T-helper 2 cell treated with Interferon-gamma antibody and Interleukin-4, amounts not matched to agents 5 μg/mL and 100 μg/mL, for 36 hours (primary cell): ENCODE results near the gene CLDN2.

ENCODE experiments used
- DNase-seq: peaks from one replicate; pipeline ENCODE4 v3.0.0; 2021; ENCODE audit warnings: low spot score
- H3K27ac Mint-ChIP-seq: one replicate; pipeline ENCODE4 v1.8.0; 2021; ENCODE audit warnings: mild to moderate bottlenecking, mixed read lengths
- H3K27me3 Mint-ChIP-seq: one replicate; pipeline ENCODE4 v1.8.0; 2021; ENCODE audit warnings: low read depth, mixed read lengths
- H3K36me3 Mint-ChIP-seq: one replicate; pipeline ENCODE4 v1.8.0; 2021; ENCODE audit warnings: low read depth, mixed read lengths
- H3K4me1 Mint-ChIP-seq: one replicate; pipeline ENCODE4 v1.8.0; 2021; ENCODE audit warnings: low read depth, mixed read lengths
- H3K4me3 Mint-ChIP-seq: one replicate; pipeline ENCODE4 v1.8.0; 2022; ENCODE audit warnings: mild to moderate bottlenecking, moderate library complexity, mixed read lengths
- H3K9me3 Mint-ChIP-seq: one replicate; pipeline ENCODE4 v1.8.0; 2021; ENCODE audit warnings: mixed read lengths

Gene CLDN2

DNA sequence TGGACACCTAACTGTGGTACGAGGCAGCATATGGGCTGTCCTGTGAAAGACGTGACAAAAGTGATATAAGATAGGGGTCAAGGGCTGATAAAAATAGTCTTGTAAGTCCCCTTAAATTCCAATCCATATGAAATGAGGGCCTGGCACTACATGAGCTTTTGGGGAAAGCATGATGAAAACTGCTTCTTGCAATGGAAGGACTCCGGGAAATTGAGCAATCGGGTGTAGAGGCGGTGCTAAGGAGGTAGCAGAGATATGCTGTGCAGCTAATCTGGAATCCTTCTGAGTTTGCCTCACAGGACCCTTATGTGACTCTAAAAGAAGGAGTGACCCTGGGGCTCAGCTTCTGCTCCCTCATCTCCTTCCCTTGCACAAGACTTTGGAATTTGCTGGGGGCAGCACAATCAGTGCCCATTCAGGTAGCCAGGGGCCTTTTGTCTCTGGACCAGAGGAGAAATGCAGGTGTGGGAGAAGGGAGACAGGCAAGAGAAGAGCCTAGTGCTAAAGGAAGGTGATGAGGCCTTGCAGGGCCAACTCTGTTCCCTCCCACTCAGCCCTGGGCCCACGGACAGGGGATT is 12.8 kb downstream of the CLDN2 start:
- DNase-seq, result no peak

DNA sequence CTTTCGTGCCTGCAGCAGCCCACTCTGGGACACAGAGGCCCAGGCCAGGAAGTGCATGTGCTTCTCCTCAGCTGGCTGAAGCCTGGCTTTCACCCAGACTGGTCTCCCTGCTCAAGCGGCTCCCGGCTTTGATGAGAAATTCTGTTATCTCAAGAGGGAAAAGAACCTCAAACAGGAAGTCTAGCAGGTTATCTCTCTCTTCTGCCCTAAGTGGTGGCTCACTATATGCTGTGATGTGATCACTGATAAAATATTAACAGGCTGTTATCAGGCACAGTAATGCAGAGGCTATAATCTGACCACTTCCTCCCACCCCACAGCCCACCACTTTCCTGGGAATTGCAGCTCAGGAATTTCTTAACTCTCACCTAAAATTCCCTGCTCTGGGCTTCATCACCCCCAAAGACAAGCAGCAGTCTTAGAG is 13.3 kb downstream of the CLDN2 start:
- no peaks in the 10 kb centered on the region for H3K9me3 Mint-ChIP-seq
- H3K4me1 Mint-ChIP-seq, result no peaks in the 10 kb centered on the region
- no peak for DNase-seq
- H3K27ac Mint-ChIP-seq, result no peak overlapping the region
- H3K4me3 Mint-ChIP-seq, result no peak overlapping the region
- no peaks in the 10 kb centered on the region for H3K27me3 Mint-ChIP-seq
- H3K36me3 Mint-ChIP-seq, result no peaks in the 10 kb centered on the region

More for the DNA sequence above, 12.8 kb downstream of the CLDN2 start:
- H3K27ac Mint-ChIP-seq, result no peak overlapping the region
- no peak overlapping the region for H3K4me3 Mint-ChIP-seq
- H3K27me3 Mint-ChIP-seq, result no peaks in the 10 kb centered on the region
- no peaks in the 10 kb centered on the region for H3K9me3 Mint-ChIP-seq
- no peaks in the 10 kb centered on the region for H3K36me3 Mint-ChIP-seq
- no peaks in the 10 kb centered on the region for H3K4me1 Mint-ChIP-seq

DNA sequence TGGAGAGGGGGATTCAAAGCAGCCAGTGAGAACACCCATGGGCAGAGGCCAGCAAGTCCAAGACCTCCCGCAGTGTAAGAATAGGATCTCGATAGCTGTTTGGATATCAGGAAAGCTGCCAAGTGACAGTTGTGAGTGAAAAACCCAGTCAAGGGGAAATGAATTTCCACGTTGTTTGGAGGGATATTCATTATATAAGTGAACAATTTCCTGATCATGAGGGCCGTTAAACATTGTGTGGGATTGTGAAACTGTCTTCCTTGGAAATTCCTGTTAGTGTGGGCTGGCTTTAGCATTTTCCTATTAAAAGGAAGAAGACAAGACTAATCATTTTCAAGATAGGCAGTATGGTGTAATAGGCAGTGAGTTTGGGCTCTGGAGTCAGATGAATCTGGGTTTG is 15.0 kb downstream of the CLDN2 start:
- no peaks in the 10 kb centered on the region for H3K36me3 Mint-ChIP-seq
- DNase-seq, result no peak
- H3K27me3 Mint-ChIP-seq, result no peaks in the 10 kb centered on the region
- H3K4me1 Mint-ChIP-seq, result no peaks in the 10 kb centered on the region
- H3K4me3 Mint-ChIP-seq, result no peak overlapping the region
- H3K9me3 Mint-ChIP-seq, result no peaks in the 10 kb centered on the region
- H3K27ac Mint-ChIP-seq, result no peak overlapping the region

DNA sequence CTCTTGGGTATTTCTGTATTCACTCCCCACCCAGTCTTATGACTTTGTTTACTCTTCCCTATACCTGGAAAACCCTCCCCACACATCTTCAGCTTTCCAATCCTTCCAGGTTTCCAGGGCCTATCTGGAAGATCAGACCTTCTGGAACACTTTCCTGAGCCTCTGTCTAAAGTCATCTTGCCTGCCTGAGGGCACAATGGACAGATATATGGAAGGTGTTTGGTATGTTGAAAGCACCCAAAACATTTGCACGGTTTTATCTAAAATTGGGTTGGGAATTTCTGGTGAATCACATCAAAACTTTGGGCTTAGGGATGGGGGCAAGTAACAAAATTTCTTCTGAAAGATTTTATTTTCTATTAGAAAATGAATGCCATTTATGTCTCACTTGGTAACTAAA is 16.0 kb downstream of the CLDN2 start:
- Mint-ChIP-seq H3K9me3 (no peaks in the 10 kb centered on the region), H3K27me3 (no peaks in the 10 kb centered on the region), H3K27ac (no peak overlapping the region), H3K4me1 (no peaks in the 10 kb centered on the region), H3K4me3 (no peak overlapping the region), H3K36me3 (no peaks in the 10 kb centered on the region)
- DNase-seq, result no peak

DNA sequence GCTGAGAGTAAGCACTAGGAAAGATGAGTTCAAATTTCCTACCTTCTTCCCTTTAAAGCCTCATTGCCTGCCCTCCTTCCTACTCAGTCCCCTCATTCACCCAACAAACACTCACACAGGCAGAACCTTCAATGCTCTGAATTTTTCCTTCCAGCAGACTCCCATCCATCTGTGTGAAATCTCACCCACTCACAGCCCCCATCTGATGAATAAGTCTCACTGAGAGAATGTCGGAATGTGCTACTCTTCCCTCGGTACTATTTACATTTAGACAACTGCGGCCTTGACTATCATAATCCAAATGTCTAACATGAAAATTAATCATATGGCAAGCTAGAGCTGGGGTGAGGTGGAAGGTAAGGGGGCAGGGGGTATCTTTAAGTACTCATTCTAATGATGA is 19.4 kb downstream of the CLDN2 start:
- Mint-ChIP-seq H3K4me1 (no peaks in the 10 kb centered on the region), H3K27ac (no peak overlapping the region), H3K4me3 (no peak overlapping the region), H3K36me3 (peaks cover 2% of the 10 kb centered on the region), H3K27me3 (no peaks in the 10 kb centered on the region), H3K9me3 (no peaks in the 10 kb centered on the region)
- DNase-seq, result no peak

- Mint-ChIP-seq H3K4me1 (no peaks in the 10 kb centered on the region), H3K36me3 (peaks cover 2% of the 10 kb centered on the region), H3K4me3 (no peak overlapping the region), H3K27me3 (no peaks in the 10 kb centered on the region), H3K27ac (no peak overlapping the region), H3K9me3 (no peaks in the 10 kb centered on the region)
- no peak for DNase-seq
These were observed 19.9 kb downstream of the CLDN2 start for GRCh38 chrX:106940068-106940467.

- DNase-seq, result no peak
- Mint-ChIP-seq H3K27ac (no peak overlapping the region), H3K4me3 (no peak overlapping the region), H3K27me3 (no peaks in the 10 kb centered on the region), H3K4me1 (no peaks in the 10 kb centered on the region), H3K9me3 (no peaks in the 10 kb centered on the region), H3K36me3 (peaks cover 2% of the 10 kb centered on the region)
These were observed 26.3 kb downstream of the CLDN2 start for GRCh38 chrX:106946464-106946863.

- no peaks in the 10 kb centered on the region for H3K4me1 Mint-ChIP-seq
- H3K27me3 Mint-ChIP-seq, result no peaks in the 10 kb centered on the region
- no peak for DNase-seq
- H3K27ac Mint-ChIP-seq, result no peak overlapping the region
- H3K9me3 Mint-ChIP-seq, result no peaks in the 10 kb centered on the region
- H3K36me3 Mint-ChIP-seq, result no peaks in the 10 kb centered on the region
- no peak overlapping the region for H3K4me3 Mint-ChIP-seq
These were observed 28.4 kb downstream of the CLDN2 start for GRCh38 chrX:106948641-106949040.

DNA sequence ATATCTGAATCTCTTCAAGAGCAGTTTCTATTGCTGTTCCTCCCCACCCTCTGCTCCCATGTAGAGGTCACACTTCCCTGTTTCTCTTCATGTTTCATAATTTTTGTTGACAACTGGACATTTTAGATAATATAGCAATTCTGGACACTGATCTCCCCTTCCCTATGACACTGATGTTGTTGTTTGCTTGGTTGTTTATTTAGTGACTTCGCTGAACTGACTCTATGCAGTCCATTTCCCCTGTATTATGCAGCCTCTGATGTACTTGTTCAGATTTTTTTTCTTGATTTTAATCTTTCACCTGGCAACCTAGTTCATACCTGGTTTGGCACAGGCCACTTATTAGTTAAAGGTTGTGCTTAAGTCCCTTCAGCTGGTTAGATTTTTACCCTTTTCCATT is 29.2 kb downstream of the CLDN2 start:
- no peak overlapping the region for H3K27ac Mint-ChIP-seq
- no peaks in the 10 kb centered on the region for H3K27me3 Mint-ChIP-seq
- H3K36me3 Mint-ChIP-seq, result no peaks in the 10 kb centered on the region
- no peak overlapping the region for H3K4me3 Mint-ChIP-seq
- no peaks in the 10 kb centered on the region for H3K4me1 Mint-ChIP-seq
- no peak for DNase-seq
- no peaks in the 10 kb centered on the region for H3K9me3 Mint-ChIP-seq

DNA sequence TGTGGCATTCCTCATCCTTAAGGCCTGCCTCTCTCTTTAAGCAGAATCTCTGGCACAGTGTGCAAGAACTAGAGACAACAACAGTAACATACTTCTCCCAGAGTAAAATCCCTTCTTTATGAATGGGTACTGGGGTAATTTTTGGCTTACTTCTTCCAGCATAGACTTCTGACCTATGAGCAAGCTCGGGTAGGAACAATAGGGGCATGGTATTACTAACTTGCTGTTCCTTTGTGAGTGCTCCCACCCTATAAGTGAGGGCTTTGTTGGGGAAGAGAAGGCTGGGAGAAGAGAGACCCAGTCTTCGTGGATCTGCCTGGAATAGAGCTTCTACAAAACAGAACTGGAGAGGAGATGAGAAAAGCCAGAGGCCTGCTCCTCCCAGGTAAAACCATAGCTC is 30.2 kb downstream of the CLDN2 start:
- Mint-ChIP-seq H3K4me1 (no peaks in the 10 kb centered on the region), H3K4me3 (no peak overlapping the region), H3K27ac (no peak overlapping the region), H3K36me3 (no peaks in the 10 kb centered on the region), H3K9me3 (no peaks in the 10 kb centered on the region), H3K27me3 (no peaks in the 10 kb centered on the region)
- no peak for DNase-seq

DNA sequence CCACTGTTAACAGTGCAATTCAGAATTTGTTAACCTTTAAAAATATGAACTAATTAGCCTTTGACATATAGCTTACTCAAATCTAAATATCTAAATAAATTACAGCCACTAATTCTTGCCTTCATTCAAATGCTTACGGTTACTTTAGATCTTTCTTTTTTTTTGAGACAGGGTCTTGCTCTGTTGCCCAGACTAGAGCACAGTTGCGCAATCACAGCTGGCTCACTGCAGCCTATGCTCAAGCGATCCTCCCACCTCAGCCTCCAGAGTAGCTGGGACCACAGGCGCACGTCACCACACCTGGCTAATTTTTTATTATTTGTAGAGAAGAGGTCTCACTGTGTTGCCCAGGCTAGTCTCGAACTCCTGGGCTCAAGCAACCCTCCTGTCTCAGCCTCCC is 31.0 kb downstream of the CLDN2 start:
- Mint-ChIP-seq H3K27ac (no peak overlapping the region), H3K27me3 (no peaks in the 10 kb centered on the region), H3K36me3 (no peaks in the 10 kb centered on the region), H3K4me1 (no peaks in the 10 kb centered on the region), H3K9me3 (no peaks in the 10 kb centered on the region), H3K4me3 (no peak overlapping the region)
- DNase-seq, result no peak

- Mint-ChIP-seq H3K27me3 (no peaks in the 10 kb centered on the region), H3K9me3 (no peaks in the 10 kb centered on the region), H3K4me3 (no peak overlapping the region), H3K27ac (no peak overlapping the region), H3K4me1 (no peaks in the 10 kb centered on the region), H3K36me3 (no peaks in the 10 kb centered on the region)
- DNase-seq, result no peak
These were observed 31.9 kb downstream of the CLDN2 start for GRCh38 chrX:106952089-106952488.

DNA sequence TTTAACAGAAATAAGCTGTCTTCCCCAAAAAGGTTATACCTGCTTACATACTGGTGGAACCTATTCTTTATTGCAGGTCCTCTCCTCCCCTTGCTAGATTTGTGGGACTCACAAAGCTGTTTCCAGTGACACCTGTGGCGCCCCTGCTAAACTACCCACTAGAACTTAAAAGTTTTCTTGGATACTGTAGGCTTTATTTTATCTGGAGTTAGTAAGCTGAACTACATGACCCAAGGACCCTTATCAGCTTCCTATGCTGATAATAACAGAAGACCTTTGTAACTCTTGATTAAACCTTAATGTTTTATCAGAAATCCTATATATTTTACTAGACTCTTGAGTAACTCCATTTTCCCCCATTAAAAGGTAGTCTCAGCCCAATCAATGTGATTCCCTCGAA is 32.3 kb downstream of the CLDN2 start:
- no peak for DNase-seq
- no peaks in the 10 kb centered on the region for H3K36me3 Mint-ChIP-seq
- H3K9me3 Mint-ChIP-seq, result no peaks in the 10 kb centered on the region
- H3K4me3 Mint-ChIP-seq, result no peak overlapping the region
- no peaks in the 10 kb centered on the region for H3K4me1 Mint-ChIP-seq
- no peak overlapping the region for H3K27ac Mint-ChIP-seq
- H3K27me3 Mint-ChIP-seq, result no peaks in the 10 kb centered on the region

DNA sequence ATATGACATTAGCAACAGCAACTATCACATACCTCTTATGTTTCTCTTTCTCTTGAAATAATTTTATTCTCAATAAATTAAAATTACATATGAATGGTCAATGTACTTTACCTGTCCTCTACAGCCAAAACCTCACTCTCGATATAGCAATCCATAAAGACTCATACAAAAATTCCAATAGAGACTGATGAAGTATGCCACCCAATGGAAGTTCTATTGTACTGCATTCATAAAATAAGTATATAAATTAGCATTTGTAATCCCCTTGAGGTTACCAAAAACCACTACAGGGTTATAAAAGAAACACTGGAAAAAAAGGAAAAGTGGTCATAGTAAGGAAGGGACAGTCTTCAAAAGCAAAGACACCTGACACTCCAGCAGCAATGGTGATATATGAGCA is 32.8 kb downstream of the CLDN2 start:
- Mint-ChIP-seq H3K36me3 (no peaks in the 10 kb centered on the region), H3K27me3 (no peaks in the 10 kb centered on the region), H3K4me1 (no peaks in the 10 kb centered on the region), H3K9me3 (no peaks in the 10 kb centered on the region), H3K4me3 (no peak overlapping the region), H3K27ac (no peak overlapping the region)
- DNase-seq, result no peak

- Mint-ChIP-seq H3K27ac (no peak overlapping the region), H3K4me3 (no peak overlapping the region), H3K36me3 (no peaks in the 10 kb centered on the region), H3K9me3 (no peaks in the 10 kb centered on the region), H3K27me3 (no peaks in the 10 kb centered on the region), H3K4me1 (no peaks in the 10 kb centered on the region)
- DNase-seq, result no peak
These were observed 33.8 kb downstream of the CLDN2 start for GRCh38 chrX:106954041-106954440.
